Ectodermal cell (in vitro differentiated cells): ENCODE measurements around the gene ZC3H10.

Experiments used
- H3K27ac ChIP-seq: 2 replicates; pipeline ENCODE4 v1.7.0; 2013; ENCODE audit warnings: mild to moderate bottlenecking, low read depth, low read length; ENCODE audit not compliant: insufficient read depth, poor library complexity, severe bottlenecking
- H3K27me3 ChIP-seq: 2 replicates; pipeline ENCODE4 v1.7.0; 2013; ENCODE audit warnings: mild to moderate bottlenecking, low read length; ENCODE audit not compliant: insufficient read depth, control insufficient read depth, poor library complexity, severe bottlenecking
- H3K36me3 ChIP-seq: one replicate; pipeline ENCODE4 v1.7.0; 2013; ENCODE audit warnings: low read length; ENCODE audit not compliant: control insufficient read depth, insufficient read depth
- H3K4me1 ChIP-seq: one replicate; pipeline ENCODE4 v1.7.0; 2013; ENCODE audit warnings: low read length; ENCODE audit not compliant: control insufficient read depth, insufficient read depth
- H3K4me3 ChIP-seq: 2 replicates; pipeline ENCODE4 v1.7.0; 2013; ENCODE audit warnings: low read depth, low read length, control low read depth; ENCODE audit not compliant: insufficient read depth
- H3K9me3 ChIP-seq: 2 replicates; pipeline ENCODE4 v1.7.0; 2013; ENCODE audit warnings: mild to moderate bottlenecking, low read length, moderate library complexity; ENCODE audit not compliant: control insufficient read depth
- WGBS, 2 experiments: methylation state at CpG; one replicate each; pipeline ENCODE4 v1.1.7; 2013; ENCODE audit warnings: missing lambda C conversion rate in 2 of 2; 5-methylcytosine and 5-hydroxymethylcytosine counted together

The ZC3H10 gene

DNA sequence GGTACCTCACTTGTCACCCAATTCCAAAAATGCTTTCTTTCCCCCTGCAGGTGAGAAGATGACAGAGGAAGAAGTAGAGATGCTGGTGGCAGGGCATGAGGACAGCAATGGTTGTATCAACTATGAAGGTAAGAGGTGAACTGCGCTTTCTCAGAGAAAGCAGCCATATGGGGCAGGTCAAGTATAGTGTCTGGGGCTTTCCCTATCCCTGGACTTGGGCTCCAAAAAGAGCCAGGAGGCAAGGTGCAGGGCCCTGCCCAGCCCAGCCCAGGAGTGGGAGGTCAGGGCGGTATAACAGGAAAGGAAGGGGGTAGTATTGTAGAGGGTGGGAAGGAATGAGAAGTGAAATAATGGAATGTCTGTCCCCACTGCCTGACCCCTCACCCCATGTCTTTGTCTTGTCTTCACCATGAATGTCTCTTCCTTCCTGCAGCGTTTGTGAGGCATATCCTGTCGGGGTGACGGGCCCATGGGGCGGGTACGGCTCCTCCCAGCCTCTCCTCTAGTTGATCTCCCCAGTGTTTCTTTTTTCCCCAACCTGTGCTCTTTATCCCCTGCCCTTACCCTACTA, 42.2 kb downstream of the ZC3H10 start:
- Histone ChIP-seq H3K4me1 (peaks cover 38% of the 10 kb centered on the region), H3K27me3 (no peaks in the 10 kb centered on the region), H3K9me3 (no peaks in the 10 kb centered on the region), H3K27ac (peak overlapping the region; percentile 62), H3K4me3 (peak overlapping the region; percentile 70), H3K36me3 (peaks cover 42% of the 10 kb centered on the region)
- WGBS, 2 experiments, result 59 to 71% methylated on average over 7 of the region's 7 CpGs

DNA sequence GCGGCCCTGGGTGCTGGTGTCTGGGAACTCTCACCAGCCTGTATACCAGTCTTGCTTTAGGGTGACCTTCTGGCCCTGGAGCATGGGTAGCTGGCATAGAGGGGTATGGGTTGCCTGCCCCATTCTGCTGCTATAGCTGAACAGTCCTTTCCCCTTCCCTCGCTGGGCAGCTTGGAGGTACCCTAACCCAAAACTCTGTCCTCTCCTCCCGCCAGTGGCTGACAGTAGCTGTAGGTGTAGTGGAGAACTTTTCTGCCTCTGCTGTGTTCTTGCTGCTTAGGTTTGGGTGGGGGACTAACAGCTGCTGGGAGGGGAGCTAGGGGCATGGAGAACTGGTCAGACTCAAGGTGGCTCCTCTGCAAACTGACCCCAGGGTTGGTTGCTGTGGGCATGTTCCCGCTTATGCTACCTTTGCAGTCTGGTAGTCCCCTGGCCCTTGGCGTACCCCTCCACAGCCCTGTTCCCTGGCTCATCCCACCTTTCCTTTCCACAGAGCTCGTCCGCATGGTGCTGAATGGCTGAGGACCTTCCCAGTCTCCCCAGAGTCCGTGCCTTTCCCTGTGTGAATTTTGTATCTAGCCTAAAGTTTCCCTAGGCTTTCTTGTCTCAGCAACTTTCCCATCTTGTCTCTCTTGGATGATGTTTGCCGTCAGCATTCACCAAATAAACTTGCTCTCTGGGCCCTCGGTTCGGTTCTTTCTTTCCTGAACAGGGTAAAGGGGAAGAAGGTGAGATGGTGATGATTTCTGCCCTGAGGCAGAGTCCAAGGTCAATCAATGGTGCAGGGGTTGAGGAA, 43.0 kb downstream of the ZC3H10 start:
- WGBS, 2 experiments, result 87 to 91% methylated on average over 11 of the region's 11 CpGs
- H3K4me3 ChIP-seq, result peak overlapping the region; percentile 70
- no peaks in the 10 kb centered on the region for H3K27me3 ChIP-seq
- peaks cover 37% of the 10 kb centered on the region for H3K36me3 ChIP-seq
- peaks cover 38% of the 10 kb centered on the region for H3K4me1 ChIP-seq
- H3K9me3 ChIP-seq, result no peaks in the 10 kb centered on the region
- H3K27ac ChIP-seq, result peak overlapping the region; percentile 61

DNA sequence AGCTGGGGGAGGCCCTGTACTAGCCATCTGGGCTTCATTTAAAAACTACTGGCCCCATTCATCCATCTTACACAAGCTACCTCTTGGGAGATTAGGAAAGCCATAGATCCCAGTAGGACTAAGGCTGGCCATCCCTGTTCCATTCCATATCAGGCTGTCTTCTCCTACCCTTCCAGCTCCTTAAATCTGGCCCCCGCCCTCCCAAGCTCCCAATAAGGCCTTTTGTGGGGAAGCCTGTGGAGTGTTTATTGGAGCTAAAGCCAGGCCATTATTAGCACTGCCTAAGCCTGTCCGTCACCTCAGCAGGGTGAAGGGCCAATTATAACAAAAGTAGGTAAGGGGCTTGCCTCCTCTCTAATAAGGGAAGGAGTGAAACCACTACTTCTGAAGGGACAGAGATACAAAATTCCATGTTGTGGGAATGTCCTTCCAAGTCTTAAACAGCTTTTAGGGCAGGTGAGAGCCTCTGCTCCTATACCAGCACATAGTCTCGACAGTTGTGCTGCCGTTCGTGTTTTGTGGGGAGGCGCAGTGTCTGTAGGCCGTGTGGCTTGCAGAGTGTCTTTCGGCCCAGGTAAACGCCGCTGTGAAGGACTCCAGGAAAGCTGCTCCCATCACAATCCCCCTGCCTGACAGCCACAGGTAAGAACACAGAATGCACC, 43.8 kb downstream of the ZC3H10 start:
- H3K27ac ChIP-seq, result peak overlapping the region; percentile 61
- H3K9me3 ChIP-seq, result no peaks in the 10 kb centered on the region
- H3K36me3 ChIP-seq, result peaks cover 37% of the 10 kb centered on the region
- no peaks in the 10 kb centered on the region for H3K27me3 ChIP-seq
- H3K4me3 ChIP-seq, result no peak overlapping the region
- 82 to 83% methylated on average over 9 to 10 of the region's 10 CpGs for WGBS, 2 experiments
- H3K4me1 ChIP-seq, result peaks cover 38% of the 10 kb centered on the region

DNA sequence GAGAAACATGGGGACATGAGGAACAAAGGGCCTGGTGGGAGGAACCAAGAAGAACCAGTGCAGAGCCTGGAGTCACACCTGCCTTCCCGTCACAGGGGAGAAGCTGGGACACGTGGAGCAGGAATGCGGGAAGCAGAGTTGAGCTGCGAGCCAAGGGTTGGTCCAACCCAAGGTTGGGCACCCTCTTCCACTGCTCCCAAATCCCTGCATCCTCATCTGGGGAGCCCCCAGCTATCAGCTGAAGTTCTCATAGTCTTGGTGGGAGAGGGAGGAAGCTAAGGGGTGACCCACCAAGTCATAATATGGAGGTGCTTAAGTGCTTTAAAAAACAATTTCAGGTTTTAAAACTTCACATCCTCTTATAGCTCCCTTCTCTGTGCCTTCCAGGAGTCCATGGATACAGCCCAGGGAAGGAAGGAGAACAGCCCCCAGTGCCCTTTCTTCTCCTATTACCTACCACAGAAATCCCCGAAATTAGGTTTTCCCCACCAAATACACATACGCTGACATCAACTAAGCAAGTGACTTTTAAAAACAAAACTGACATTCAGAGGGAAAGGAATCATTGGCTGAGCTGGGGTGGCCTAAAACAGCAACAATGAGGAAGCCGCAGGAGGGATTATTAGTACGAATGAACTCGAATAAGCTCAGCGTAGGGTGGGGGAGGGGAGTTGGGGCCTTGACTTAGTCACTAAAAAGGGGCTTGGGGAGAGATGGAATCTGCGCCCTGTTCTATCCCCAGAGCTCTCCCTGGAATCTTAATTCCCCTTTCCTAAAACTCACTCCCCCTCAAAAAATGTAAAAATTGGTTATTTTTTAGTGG, 44.6 kb downstream of the ZC3H10 start:
- Histone ChIP-seq H3K9me3 (no peaks in the 10 kb centered on the region), H3K27ac (no peak overlapping the region), H3K27me3 (no peaks in the 10 kb centered on the region), H3K4me3 (no peak overlapping the region), H3K4me1 (peaks cover 34% of the 10 kb centered on the region), H3K36me3 (peaks cover 41% of the 10 kb centered on the region)
- WGBS, 2 experiments, result 76 to 82% methylated on average over 10 to 11 of the region's 11 CpGs

DNA sequence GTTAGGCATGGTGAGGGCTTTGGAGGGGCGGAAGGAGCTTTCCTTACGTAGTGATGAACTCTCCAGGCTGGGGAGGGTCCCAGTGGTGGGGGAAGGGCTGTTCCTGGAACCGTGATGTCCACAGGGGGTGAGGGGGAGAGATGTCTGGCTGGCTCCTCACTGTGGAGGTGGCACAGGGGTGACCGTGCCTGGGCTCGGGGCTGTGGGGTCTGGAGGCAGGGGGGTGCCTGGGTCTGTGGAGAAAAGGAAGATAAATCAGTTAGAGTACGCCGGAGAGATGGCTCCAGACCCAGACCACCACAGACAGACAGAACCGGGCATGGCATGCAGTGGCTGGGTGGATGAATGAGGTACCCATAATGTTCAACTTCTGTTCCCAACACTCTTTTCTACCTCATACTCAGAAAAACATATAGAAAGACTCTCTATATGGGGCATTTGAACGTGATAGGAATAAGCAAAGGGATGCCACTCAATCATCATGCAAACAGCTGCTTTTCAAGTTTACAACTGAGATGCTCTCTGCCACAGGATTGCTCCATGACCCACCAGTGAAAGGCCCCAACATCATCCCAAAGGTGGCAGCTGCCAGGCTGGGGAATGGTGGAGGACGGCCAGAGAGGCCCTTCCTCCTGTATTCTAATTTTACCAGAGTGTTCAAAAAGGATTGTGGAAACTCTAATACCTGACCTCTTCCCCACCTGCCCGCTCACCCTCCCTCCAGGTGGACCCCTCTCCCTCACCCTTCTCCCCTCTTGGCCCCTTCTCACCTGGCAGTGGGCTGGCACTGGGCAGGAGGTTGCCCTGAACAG, 45.7 kb downstream of the ZC3H10 start:
- no peaks in the 10 kb centered on the region for H3K9me3 ChIP-seq
- H3K27ac ChIP-seq, result peak overlapping the region; percentile 23
- WGBS, 2 experiments, result 81 to 88% methylated on average over 11 of the region's 11 CpGs
- peaks cover 51% of the 10 kb centered on the region for H3K36me3 ChIP-seq
- H3K4me3 ChIP-seq, result no peak overlapping the region
- H3K4me1 ChIP-seq, result peaks cover 34% of the 10 kb centered on the region
- no peaks in the 10 kb centered on the region for H3K27me3 ChIP-seq

DNA sequence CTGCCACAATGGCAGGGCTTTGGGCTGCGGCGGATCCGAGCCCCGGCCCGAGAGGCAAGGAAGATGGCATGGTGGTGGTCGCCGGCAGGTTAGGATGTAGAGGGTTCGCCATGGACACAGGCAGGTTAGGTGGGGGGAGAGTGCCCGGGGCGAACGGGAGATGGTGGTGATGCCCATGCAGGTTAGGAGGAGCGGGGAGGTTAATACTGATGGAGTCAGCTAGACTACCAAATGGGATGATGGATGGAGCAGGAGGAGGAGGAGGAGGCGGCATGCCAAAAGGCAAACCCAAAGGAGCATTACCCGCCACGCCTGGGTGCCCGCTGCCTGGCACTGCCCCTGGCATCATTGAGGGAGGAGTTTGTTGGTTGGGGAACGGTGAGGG, 46.3 kb downstream of the ZC3H10 start:
- peaks cover 34% of the 10 kb centered on the region for H3K4me1 ChIP-seq
- H3K36me3 ChIP-seq, result peaks cover 53% of the 10 kb centered on the region
- H3K9me3 ChIP-seq, result no peaks in the 10 kb centered on the region
- H3K27me3 ChIP-seq, result no peaks in the 10 kb centered on the region
- 95 to 96% methylated on average over 16 to 17 of the region's 17 CpGs for WGBS, 2 experiments
- no peak overlapping the region for H3K4me3 ChIP-seq
- no peak overlapping the region for H3K27ac ChIP-seq

DNA sequence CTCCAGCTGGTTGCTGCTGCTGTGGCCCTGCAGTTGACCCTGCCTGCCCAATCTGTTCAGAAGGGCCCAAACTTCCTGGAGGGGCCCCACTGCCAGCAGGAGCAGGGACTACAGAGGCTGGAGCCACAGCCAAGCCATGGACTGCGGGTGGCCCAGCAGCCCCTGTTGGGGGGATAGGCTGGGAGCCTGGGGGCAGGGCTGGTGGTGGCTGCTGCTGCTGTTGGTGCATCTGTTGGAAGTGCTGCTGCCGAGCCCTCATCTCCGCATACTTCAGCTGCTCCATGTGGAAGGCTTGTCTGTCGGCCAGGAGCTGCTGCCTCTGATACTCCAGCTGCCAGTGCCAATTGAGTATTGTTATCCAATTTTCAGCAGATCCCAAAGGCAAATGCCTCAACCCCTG, 47.3 kb downstream of the ZC3H10 start:
- WGBS, 2 experiments, result 86 to 92% methylated on average over 4 of the region's 4 CpGs
- H3K4me1 ChIP-seq, result peaks cover 27% of the 10 kb centered on the region
- no peak overlapping the region for H3K27ac ChIP-seq
- no peaks in the 10 kb centered on the region for H3K27me3 ChIP-seq
- no peak overlapping the region for H3K4me3 ChIP-seq
- H3K36me3 ChIP-seq, result peaks cover 56% of the 10 kb centered on the region
- H3K9me3 ChIP-seq, result no peaks in the 10 kb centered on the region

DNA sequence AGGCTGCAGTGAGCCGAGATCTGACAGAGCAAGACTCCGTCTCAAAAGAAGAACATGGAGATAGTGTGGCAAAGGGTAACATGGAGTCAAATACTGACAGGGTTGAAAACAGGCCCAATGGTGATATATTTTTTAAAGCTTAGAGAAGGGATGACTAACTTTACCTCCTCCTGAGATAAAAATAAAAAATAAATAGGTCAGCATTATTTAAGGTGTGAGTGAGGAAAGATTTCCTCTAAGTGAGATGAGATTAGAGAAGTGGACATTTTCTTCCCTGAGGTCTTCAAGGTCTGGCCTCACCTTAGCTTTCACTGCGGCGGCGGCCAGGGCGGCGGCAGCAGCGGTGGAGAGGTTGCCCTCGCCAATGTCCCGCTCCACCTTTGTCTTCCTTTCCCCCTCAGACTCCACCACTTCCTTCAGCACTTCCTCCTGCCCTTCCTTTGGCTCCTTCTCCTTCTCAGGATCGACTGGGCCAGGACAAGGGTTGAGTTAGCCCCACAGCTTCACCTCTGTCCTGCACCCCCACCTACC, 51.2 kb downstream of the ZC3H10 start:
- H3K27ac ChIP-seq, result no peak overlapping the region
- no peaks in the 10 kb centered on the region for H3K9me3 ChIP-seq
- H3K27me3 ChIP-seq, result no peaks in the 10 kb centered on the region
- 96 to 97% methylated on average over 11 of the region's 11 CpGs for WGBS, 2 experiments
- H3K4me3 ChIP-seq, result no peak overlapping the region
- peaks cover 73% of the 10 kb centered on the region for H3K36me3 ChIP-seq
- H3K4me1 ChIP-seq, result no peaks in the 10 kb centered on the region

DNA sequence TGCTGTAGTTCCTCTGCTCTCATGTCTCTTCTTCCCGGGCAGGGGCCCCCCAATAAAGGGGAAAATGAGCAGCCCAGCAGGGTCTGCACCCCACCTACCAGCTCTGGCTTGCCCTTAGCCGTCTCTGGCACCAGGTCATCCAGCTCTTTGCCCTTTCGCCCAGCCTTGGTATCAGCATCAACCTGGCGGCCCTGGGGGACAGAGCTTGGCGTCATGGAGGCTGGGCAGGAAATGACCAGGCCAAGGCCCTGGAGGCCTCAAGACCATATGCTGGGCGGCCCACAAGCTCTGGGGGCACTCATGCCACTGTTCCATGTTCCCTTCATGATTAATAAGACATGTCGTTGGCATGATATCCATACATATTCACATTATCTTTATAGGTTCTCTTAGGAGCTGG, 54.8 kb downstream of the ZC3H10 start:
- Histone ChIP-seq H3K4me1 (no peaks in the 10 kb centered on the region), H3K4me3 (no peak overlapping the region), H3K27me3 (no peaks in the 10 kb centered on the region), H3K9me3 (no peaks in the 10 kb centered on the region), H3K36me3 (peaks cover 84% of the 10 kb centered on the region), H3K27ac (no peak overlapping the region)
- WGBS, 2 experiments, result 97% methylated on average over 7 of the region's 7 CpGs
